Measurements from ENCODE around the gene NTNG1. TPM values are rescaled to one million over a fixed set of nuclear protein-coding genes. Genes with fewer than 3 reads are reported as not detected.

The NTNG1 gene
- total RNA-seq, 1 donor from 2014 or later: 1.1 TPM

GRCh38 chr1:107515702-107516101 is 374.9 kb downstream of the NTNG1 start:
- H3K4me3 Mint-ChIP-seq (ENCODE audit: low read depth): no peak overlapping the region
- no peaks in the 10 kb centered on the region for H3K27me3 Mint-ChIP-seq
- no peaks in the 10 kb centered on the region for H3K4me1 Mint-ChIP-seq (ENCODE audit: low read depth)
- H3K36me3 Mint-ChIP-seq (ENCODE audit: insufficient read depth): no peaks in the 10 kb centered on the region
- TF ChIP-seq, protein P1, sequence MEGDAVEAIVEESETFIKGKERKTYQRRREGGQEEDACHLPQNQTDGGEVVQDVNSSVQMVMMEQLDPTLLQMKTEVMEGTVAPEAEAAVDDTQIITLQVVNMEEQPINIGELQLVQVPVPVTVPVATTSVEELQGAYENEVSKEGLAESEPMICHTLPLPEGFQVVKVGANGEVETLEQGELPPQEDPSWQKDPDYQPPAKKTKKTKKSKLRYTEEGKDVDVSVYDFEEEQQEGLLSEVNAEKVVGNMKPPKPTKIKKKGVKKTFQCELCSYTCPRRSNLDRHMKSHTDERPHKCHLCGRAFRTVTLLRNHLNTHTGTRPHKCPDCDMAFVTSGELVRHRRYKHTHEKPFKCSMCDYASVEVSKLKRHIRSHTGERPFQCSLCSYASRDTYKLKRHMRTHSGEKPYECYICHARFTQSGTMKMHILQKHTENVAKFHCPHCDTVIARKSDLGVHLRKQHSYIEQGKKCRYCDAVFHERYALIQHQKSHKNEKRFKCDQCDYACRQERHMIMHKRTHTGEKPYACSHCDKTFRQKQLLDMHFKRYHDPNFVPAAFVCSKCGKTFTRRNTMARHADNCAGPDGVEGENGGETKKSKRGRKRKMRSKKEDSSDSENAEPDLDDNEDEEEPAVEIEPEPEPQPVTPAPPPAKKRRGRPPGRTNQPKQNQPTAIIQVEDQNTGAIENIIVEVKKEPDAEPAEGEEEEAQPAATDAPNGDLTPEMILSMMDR (IDR thresholded peaks at IDR 0.05; ENCODE audit: unreplicated experiment): no peak
- no peak overlapping the region for H3K27ac Mint-ChIP-seq
- H3K9me3 Mint-ChIP-seq (ENCODE audit: low read depth): no peaks in the 10 kb centered on the region
- no peak for DNase-seq (ENCODE audit: low spot score, unreplicated experiment)

GRCh38 chr1:107523061-107523460 is 382.2 kb downstream of the NTNG1 start:
- H3K4me1 Mint-ChIP-seq (ENCODE audit: low read depth): peaks cover 25% of the 10 kb centered on the region
- no peak for DNase-seq (ENCODE audit: low spot score, unreplicated experiment)
- H3K4me3 Mint-ChIP-seq (ENCODE audit: low read depth): no peak overlapping the region
- no peaks in the 10 kb centered on the region for H3K9me3 Mint-ChIP-seq (ENCODE audit: low read depth)
- H3K27me3 Mint-ChIP-seq: peaks cover 6% of the 10 kb centered on the region
- no peaks in the 10 kb centered on the region for H3K36me3 Mint-ChIP-seq (ENCODE audit: insufficient read depth)
- TF ChIP-seq, protein P1 (IDR thresholded peaks at IDR 0.05; ENCODE audit: unreplicated experiment): no peak
- H3K27ac Mint-ChIP-seq: no peak overlapping the region

GRCh38 chr1:107523736-107524135 is 382.9 kb downstream of the NTNG1 start:
- H3K4me1 Mint-ChIP-seq (ENCODE audit: low read depth): peaks cover 26% of the 10 kb centered on the region
- H3K4me3 Mint-ChIP-seq (ENCODE audit: low read depth): no peak overlapping the region
- TF ChIP-seq, protein P1 (IDR thresholded peaks at IDR 0.05; ENCODE audit: unreplicated experiment): no peak
- no peaks in the 10 kb centered on the region for H3K36me3 Mint-ChIP-seq (ENCODE audit: insufficient read depth)
- H3K9me3 Mint-ChIP-seq (ENCODE audit: low read depth): no peaks in the 10 kb centered on the region
- H3K27me3 Mint-ChIP-seq: peaks cover 6% of the 10 kb centered on the region
- no peak overlapping the region for H3K27ac Mint-ChIP-seq
- no peak for DNase-seq (ENCODE audit: low spot score, unreplicated experiment)

DNA sequence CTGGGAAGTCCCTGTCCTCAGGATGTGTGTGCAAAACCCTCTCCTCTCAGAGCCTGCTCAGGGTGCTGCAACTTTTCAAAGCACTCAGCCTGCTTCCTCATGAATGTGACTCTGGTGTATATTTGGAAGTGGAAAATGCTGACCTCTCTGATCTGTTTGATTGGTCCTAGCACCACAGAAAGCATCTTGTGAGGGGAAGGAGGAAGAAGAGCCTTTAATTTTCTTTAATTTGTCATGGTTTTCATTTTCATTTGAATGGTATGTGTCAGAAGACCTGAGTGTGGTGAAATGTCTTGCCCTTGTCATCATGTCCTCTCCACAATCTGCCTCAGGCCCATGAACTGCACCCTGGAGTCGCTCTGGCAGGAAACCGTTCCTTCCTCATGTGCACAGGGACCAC is 383.5 kb downstream of the NTNG1 start:
- peaks cover 6% of the 10 kb centered on the region for H3K27me3 Mint-ChIP-seq
- DNase-seq (ENCODE audit: low spot score, unreplicated experiment): no peak
- TF ChIP-seq, protein P1 (IDR thresholded peaks at IDR 0.05; ENCODE audit: unreplicated experiment): no peak
- H3K4me3 Mint-ChIP-seq (ENCODE audit: low read depth): no peak overlapping the region
- no peaks in the 10 kb centered on the region for H3K36me3 Mint-ChIP-seq (ENCODE audit: insufficient read depth)
- no peaks in the 10 kb centered on the region for H3K9me3 Mint-ChIP-seq (ENCODE audit: low read depth)
- no peak overlapping the region for H3K27ac Mint-ChIP-seq
- H3K4me1 Mint-ChIP-seq (ENCODE audit: low read depth): peaks cover 30% of the 10 kb centered on the region

- Mint-ChIP-seq H3K9me3 (ENCODE audit: low read depth) (no peaks in the 10 kb centered on the region), H3K27me3 (peaks cover 6% of the 10 kb centered on the region), H3K4me3 (ENCODE audit: low read depth) (no peak overlapping the region), H3K27ac (no peak overlapping the region), H3K36me3 (ENCODE audit: insufficient read depth) (no peaks in the 10 kb centered on the region), H3K4me1 (ENCODE audit: low read depth) (peaks cover 34% of the 10 kb centered on the region)
- TF ChIP-seq, protein P1 (IDR thresholded peaks at IDR 0.05; ENCODE audit: unreplicated experiment): no peak
- DNase-seq (ENCODE audit: low spot score, unreplicated experiment): no peak
Measured at GRCh38 chr1:107525145-107525544, 384.3 kb downstream of the NTNG1 start.
